Stimulated activated CD8-positive, alpha-beta memory T cell treated with anti-CD3 and anti-CD28 coated beads, Interleukin-12 subunit alpha, Interleukin-12 subunit beta, amount 100 ng/mL, for 24 hours (primary cell): ENCODE data around the gene ITK.

Experiments used
- DNase-seq: peaks from one replicate; pipeline ENCODE4 v3.0.0-alpha.2; 2020; ENCODE audit errors: extremely low read depth

Gene ITK

DNA sequence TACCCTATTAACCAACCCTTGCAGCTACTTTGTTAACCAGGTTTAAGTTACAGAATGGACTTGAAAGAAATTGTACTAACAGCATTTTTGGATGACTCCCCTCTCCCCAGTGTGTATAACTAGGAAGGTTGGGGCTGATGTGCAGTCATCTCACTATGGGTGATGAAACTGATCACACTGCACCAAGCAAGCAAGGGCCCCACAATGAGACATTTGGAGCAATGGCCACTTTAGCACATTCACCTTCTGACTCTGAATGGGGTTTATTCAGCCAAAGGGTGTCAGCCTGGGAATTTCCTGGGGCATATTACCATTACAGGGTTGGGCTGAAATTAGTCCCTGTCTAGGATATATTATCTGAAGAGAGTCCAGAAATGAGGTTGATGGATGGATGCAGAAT, 66.6 kb downstream of the ITK start:
- DNase-seq: no peak

GRCh38 chr5:157248821-157249470, 68.3 kb downstream of the ITK start:
- DNase-seq: no peak

- DNase-seq: no peak
Observed at GRCh38 chr5:157252711-157253465, 72.2 kb downstream of the ITK start.

DNA sequence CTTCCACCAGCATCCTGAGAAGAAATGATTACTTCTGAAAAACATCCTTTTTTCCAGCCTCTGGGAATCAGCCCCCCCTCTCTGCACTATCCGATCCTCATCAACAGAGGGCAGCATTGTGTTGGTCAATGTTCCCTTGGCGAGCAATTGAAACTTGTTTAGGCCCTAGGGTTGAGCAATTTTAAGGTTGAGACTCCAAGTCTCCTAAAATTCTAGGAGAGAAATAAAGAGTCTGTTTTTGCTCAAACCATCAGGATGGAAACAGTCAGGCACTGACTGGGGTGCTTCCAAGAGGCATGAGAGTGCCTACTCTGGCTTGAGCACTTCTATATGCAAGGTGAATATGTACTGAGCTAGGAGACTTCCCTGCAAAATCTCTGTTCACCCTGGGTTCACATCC, 72.9 kb downstream of the ITK start:
- DNase-seq: no peak

DNA sequence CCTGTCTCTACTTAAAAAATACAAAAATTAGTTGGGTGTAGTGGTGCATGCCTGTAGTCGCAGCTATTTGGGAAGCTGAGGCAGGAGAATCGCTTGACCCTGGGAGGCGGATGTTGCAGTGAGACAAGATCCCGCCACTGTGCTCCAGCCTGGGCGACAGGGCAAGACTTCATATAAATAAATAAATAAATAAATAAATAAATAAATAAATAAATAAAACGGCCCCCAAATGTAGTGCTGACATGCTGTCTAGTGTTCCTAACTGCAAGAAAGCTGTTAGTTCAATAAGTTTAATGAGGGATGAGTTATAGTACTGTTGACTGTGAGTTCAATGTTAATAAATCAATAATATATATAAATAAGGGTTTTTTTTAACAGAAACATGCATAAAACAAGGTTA, 77.8 kb downstream of the ITK start:
- no peak for DNase-seq

- no peak for DNase-seq
Observed at GRCh38 chr5:157259699-157260098, 79.1 kb downstream of the ITK start.

- DNase-seq: no peak
Observed at GRCh38 chr5:157263496-157264090, 83.0 kb downstream of the ITK start.

GRCh38 chr5:157265714-157266285, 85.2 kb downstream of the ITK start, which contains the start of gene CYFIP2:
Gene CYFIP2 (plus strand): TSS chr5:157266123. CDS start chr5:157285362, 19,239 bp downstream.
- peak; percentile 65 for DNase-seq

DNA sequence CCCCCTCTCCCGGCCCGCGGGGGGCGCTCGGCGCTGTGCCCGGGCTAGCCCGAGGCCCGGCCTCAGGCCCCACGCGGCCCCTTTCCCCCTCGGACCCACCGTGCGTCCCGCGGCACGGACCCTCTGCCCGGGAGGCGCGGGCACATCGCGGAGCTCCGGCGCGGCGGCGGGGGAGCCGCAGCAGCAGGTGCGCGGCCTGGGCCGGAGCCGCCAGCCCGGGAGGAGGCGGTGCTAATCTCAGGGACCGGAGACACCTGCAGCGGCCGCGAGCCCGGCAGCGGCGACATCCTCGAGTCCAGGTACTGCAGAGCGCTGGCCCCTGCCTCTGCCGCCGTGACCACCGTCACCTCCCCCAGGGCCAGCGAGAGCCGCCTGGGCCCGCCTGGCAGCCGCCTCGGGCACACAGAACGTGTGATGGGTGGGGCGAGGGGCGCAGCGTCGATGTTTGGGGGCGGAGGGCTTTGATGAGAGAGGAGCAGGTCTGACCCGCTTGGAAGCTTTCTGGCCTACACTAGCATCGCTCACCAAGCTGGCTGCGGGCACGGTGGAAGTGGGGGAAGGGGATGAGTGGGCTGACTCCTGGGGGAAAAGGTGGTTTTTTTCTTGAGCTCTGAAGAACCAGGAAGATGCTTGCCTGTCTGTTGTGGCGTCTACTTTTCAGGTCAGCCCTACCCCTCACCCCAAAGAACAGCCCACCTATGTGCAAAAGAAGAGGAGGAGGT, 85.8 kb downstream of the ITK start:
- DNase-seq: no peak

DNA sequence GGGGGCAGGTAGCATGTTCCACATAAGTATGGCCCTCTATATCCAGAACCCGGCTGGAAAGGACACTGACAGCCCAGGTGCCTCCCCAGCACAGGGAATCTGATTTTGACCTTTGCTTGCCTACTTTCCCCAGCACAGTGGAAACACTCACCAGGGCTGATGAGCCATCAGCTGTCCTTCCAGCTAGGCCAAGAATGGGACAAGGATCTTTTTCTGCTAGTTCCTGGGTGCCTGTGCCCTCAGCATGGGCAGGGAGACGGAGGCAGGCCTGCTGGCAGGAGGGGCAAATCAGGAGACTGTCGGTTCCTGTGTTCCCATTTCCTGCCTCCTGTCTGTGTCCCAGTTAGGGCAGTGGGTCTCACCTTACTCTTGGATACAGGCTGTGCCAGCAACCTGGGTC, 86.4 kb downstream of the ITK start:
- DNase-seq: no peak

GRCh38 chr5:157267761-157268480, 87.3 kb downstream of the ITK start:
- DNase-seq: no peak

GRCh38 chr5:157269165-157269671, 88.6 kb downstream of the ITK start:
- DNase-seq: no peak

- no peak for DNase-seq
Observed at GRCh38 chr5:157269761-157270272, 89.2 kb downstream of the ITK start.

DNA sequence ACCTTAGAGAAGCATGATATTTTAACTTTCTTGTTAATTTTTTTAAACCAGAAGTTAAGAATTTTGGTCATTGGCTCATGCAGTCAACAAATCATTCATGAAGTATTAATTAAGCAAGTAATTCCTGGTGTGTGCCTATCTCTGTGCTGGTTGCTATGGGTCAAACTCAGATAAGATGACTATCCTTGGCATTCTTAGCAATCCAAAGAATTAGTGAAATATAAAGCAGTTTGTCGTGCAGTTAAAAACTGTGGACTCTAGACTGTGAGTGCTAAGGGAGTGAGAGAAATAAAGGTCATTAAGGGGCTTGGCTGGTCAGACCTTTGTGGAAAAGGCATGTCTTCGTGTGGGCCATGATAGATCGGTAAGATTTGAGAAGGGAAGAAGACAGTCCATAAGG, 90.1 kb downstream of the ITK start:
- DNase-seq: no peak

GRCh38 chr5:157271740-157272271, 91.2 kb downstream of the ITK start:
- peak; percentile 60 for DNase-seq

DNA sequence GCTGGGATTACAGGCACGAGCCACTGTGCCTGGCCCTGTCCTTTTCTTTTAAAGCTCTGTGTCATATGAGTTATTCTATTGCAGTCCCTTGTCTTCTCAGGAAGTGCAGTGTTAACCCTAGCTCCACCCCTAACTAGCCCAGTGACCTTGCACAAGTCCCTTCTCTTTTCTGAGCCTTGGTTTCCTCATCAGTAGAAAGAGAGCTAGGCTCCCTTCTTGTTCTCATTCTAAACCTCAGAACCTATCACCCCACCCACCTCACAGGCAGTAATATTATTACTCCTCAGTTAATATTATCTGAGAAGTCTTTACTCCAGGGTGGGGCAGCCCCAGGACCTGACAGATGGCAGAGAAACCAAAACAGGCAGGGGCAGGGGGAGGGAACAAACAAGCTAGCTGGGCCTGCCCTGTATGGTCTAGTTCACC, 92.5 kb downstream of the ITK start:
- DNase-seq: no peak

GRCh38 chr5:157275403-157275802, 94.8 kb downstream of the ITK start:
- no peak for DNase-seq

DNA sequence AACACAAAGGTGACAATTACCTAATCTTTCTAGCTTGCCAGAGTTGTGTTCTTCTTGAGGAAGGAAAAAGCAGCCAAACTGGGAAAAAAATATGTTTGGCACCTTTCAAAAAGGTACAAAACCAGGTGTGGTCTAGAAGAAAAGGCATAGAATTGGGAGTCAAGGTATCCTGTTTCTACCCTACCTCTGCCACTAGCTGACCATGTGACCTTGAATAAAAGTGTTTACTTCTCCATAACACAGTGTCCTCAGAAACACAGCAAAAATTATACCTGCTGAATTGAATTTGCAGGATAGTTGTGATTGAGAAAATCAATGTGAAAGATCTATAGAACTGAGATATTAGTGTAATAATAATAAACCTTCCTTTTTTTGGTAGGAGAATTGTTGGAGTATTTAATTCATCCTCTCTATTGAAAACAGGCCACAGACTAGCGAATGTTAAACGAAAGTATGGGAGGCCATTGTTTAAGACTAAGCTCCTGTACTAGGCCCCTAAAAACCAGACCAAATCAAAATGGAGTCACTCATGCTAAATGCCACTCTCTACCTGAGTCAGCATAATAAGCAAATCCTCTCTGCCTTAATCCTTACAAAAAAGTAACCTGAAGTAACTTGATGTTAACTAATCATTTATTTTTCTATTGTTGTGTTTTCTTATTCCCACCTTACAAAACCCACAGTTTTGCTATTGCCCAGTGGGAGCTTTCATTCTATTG, 97.8 kb downstream of the ITK start:
- no peak for DNase-seq

GRCh38 chr5:157279605-157280239, 99.1 kb downstream of the ITK start:
- DNase-seq: no peak
